ENCODE measurements around the gene NCMAP. TPM values are rescaled to one million over a fixed set of nuclear protein-coding genes. Genes with fewer than 3 reads are reported as not detected.

NCMAP gene
- total and polyA plus RNA-seq, 10 donors = 0.03 to 0.22 (median 0.10) TPM; not detected in 5

GRCh38 chr1:24557220-24557619 is 1.3 kb downstream of the NCMAP start:
- intact Hi-C loops (cut with DNase I; ENCODE audit: low total_unique reads) = no loop called here
- TF ChIP-seq CTCF (IDR thresholded peaks at IDR 0.05 in 8 of 11, conservative IDR thresholded peaks at IDR 0.05 in 3 of 11) (no peak), POLR2A (IDR thresholded peaks at IDR 0.05) (no peak), POLR2AphosphoS5 (IDR thresholded peaks at IDR 0.05) (no peak)
- Histone ChIP-seq H3K4me3 (no peak overlapping the region), H3K4me1 (peaks cover 5 to 27% (median 14%) of the 10 kb centered on the region in 6 donors), H3K27me3 (replicated peaks in 1 of 7) (peaks cover 0 to 81% (median 19%) of the 10 kb centered on the region in 7 donors), H3K9me3 (no peaks in the 10 kb centered on the region), H3K27ac (no peak overlapping the region), H3K36me3 (no peaks in the 10 kb centered on the region)
- peak; percentile 19 for DNase-seq
- WGBS, 5 donors = 92 to 97% (median 94%) methylated on average over 6 of the region's 6 CpGs

GRCh38 chr1:24557711-24558131 is 1.8 kb downstream of the NCMAP start:
- no peak for TF ChIP-seq POLR2A (IDR thresholded peaks at IDR 0.05)
- no peak for TF ChIP-seq POLR2AphosphoS5 (IDR thresholded peaks at IDR 0.05)
- no peak for TF ChIP-seq CTCF (IDR thresholded peaks at IDR 0.05 in 8 of 11, conservative IDR thresholded peaks at IDR 0.05 in 3 of 11)
- Histone ChIP-seq H3K36me3 (no peaks in the 10 kb centered on the region), H3K27me3 (replicated peaks in 1 of 7) (peaks cover 0 to 81% (median 19%) of the 10 kb centered on the region in 7 donors), H3K27ac (no peak overlapping the region), H3K4me3 (no peak overlapping the region), H3K9me3 (no peaks in the 10 kb centered on the region), H3K4me1 (peaks cover 5 to 27% (median 14%) of the 10 kb centered on the region in 6 donors)
- 56 to 71% (median 65%) methylated on average over 9 of the region's 9 CpGs for WGBS, 5 donors
- peak; percentile 55 for DNase-seq
- intact Hi-C loops (cut with DNase I; ENCODE audit: low total_unique reads) = no loop called here

GRCh38 chr1:24558455-24558854 is 2.6 kb downstream of the NCMAP start:
- H3K9me3 ChIP-seq = no peaks in the 10 kb centered on the region
- intact Hi-C loops (cut with DNase I; ENCODE audit: low total_unique reads) = no loop called here
- H3K27ac ChIP-seq = no peak overlapping the region
- 81 to 88% (median 87%) methylated on average over 7 of the region's 7 CpGs for WGBS, 5 donors
- no peak for TF ChIP-seq CTCF (IDR thresholded peaks at IDR 0.05 in 8 of 11, conservative IDR thresholded peaks at IDR 0.05 in 3 of 11)
- no peak for DNase-seq
- H3K4me1 ChIP-seq = peaks cover 5 to 27% (median 14%) of the 10 kb centered on the region in 6 donors
- no peaks in the 10 kb centered on the region for H3K36me3 ChIP-seq
- peaks cover 0 to 77% (median 19%) of the 10 kb centered on the region in 7 donors for H3K27me3 ChIP-seq (replicated peaks in 1 of 7)
- no peak overlapping the region for H3K4me3 ChIP-seq

GRCh38 chr1:24558902-24559791 is 3.3 kb downstream of the NCMAP start:
- 42 to 65% (median 54%) methylated on average over 10 to 12 of the region's 12 CpGs for WGBS, 5 donors
- H3K4me1 ChIP-seq = peaks cover 5 to 27% (median 14%) of the 10 kb centered on the region in 6 donors
- no peak for TF ChIP-seq CTCF (IDR thresholded peaks at IDR 0.05 in 8 of 11, conservative IDR thresholded peaks at IDR 0.05 in 3 of 11)
- TF ChIP-seq POLR2A (IDR thresholded peaks at IDR 0.05) = no peak
- TF ChIP-seq POLR2AphosphoS5 (IDR thresholded peaks at IDR 0.05) = no peak
- no peaks in the 10 kb centered on the region for H3K9me3 ChIP-seq
- no peak overlapping the region for H3K4me3 ChIP-seq
- peak; percentile 59 for DNase-seq
- no peaks in the 10 kb centered on the region for H3K36me3 ChIP-seq
- intact Hi-C loops (cut with DNase I; ENCODE audit: low total_unique reads) = no loop called here
- H3K27me3 ChIP-seq (replicated peaks in 1 of 7) = peaks cover 0 to 70% (median 19%) of the 10 kb centered on the region in 7 donors
- no peak overlapping the region for H3K27ac ChIP-seq

Data from spleen (tissue), 11 donors.